ENCODE data around the gene KRT74. TPM values are rescaled to one million over a fixed set of nuclear protein-coding genes. Genes with fewer than 3 reads are reported as not detected.

The KRT74 gene
- total and polyA plus RNA-seq, 2 of the 13 experiments (the other 11 are each of a cell fraction or from before 2014, with no cell fraction given): not detected

- TF ChIP-seq KIAA2018 (CRISPR knock-in tag; IDR thresholded peaks at IDR 0.05; ENCODE audit: borderline replicate concordance) (no peak), FOXA3 (CRISPR knock-in tag; IDR thresholded peaks at IDR 0.05) (no peak), HNF4G (IDR thresholded peaks at IDR 0.05; ENCODE audit: borderline replicate concordance, low read depth, low read length) (no peak), HNF4G (CRISPR knock-in tag; IDR thresholded peaks at IDR 0.05; ENCODE audit: borderline replicate concordance, low read depth) (no peak), THAP11 (CRISPR knock-in tag; IDR thresholded peaks at IDR 0.05) (no peak), ZNF747 (CRISPR knock-in tag; IDR thresholded peaks at IDR 0.05; ENCODE audit: borderline replicate concordance) (no peak)
Observed at GRCh38 chr12:52525661-52526499, 47.8 kb downstream of the KRT74 start (continued).

Data from HepG2 (cell line).